ENCODE data around the gene FOSL1. TPM values are rescaled to one million over a fixed set of nuclear protein-coding genes. Genes with fewer than 3 reads are reported as not detected.

The FOSL1 gene
- total and polyA plus RNA-seq, 2 of the 13 experiments (the other 11 are each of a cell fraction or from before 2014, with no cell fraction given) = 4.0 to 4.1 TPM

DNA sequence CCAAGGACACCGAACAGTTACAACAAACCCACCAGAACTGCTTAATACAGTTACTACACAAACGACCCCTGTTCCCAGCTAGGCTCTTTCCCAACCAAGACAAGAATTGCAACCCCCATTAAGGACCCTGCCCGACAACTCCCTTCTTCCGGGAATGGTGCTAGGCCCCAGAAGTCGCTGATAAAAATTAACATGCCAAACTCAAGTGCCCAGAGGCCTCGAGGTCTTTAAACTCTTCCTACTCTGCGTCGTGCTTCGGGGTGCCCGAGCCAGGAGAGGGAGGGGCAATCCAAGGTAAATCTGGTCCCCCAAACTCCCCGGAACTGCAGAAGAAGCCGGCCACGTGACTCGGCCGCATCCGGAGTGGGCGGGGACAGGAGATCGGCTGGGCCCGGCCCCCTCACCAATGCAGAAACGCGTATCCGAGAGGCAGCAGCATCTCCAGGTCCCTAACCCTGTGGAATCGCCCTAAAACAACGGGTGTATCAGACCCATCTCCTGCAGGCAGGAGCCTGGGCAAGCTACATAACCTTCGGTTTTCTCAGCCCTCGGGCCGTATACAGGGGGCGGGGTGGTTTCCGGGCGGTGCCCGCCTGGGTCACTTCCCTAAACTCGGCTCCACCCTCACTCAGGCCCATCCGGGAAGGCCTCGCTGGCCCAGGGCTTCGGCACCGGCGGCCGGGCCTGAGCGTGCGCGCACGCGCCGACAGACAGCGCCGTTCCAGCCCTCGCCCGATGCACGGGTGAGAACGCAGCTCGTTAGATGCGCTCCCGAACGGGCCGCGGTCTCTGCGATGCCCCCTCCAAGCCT is 43.3 kb downstream of the FOSL1 start:
- CTCF ChIA-PET (ENCODE audit: low intra/inter-chr PET ratio, low total read pairs) = no interaction called here
- Histone ChIP-seq H3K9ac (ENCODE audit: insufficient read depth, low read depth, low read length) (peak overlapping the region; percentile 86), H2AFZ (ENCODE audit: low read length) (no peak overlapping the region), H3K79me2 (ENCODE audit: insufficient read depth, low read length) (peaks cover 30% of the 10 kb centered on the region), H3K4me2 (ENCODE audit: low read depth, low read length) (peak overlapping the region; percentile 79), H3K27me3 (ENCODE audit: control insufficient read depth in 1 of 2, insufficient read depth in 2 of 2, low read length in 2 of 2) (no peaks in the 10 kb centered on the region; a peak in 1 of 5 replicates), H3K36me3 (replicated peaks in 1 of 2; ENCODE audit: control insufficient read depth in 1 of 2, insufficient read depth in 2 of 2, low read length in 2 of 2) (peaks cover 14 to 30% of the 10 kb centered on the region in 2 experiments), H3K9me3 (ENCODE audit: low read length) (no peaks in the 10 kb centered on the region), H3K4me3 (replicated peaks in 1 of 3; ENCODE audit: insufficient read depth in 1 of 3, low read depth in 2 of 3, low read length in 3 of 3) (peak overlapping the region; percentile 76 to 99 (median 93)), H3K4me1 (ENCODE audit: insufficient read depth, low read length) (peaks cover 59% of the 10 kb centered on the region), H3K27ac (ENCODE audit: extremely low read length, insufficient read depth, low read length) (peak overlapping the region; percentile 83), H4K20me1 (ENCODE audit: insufficient read depth, low read length) (peaks cover 50% of the 10 kb centered on the region)
- intact Hi-C loops (cut with micrococcal nuclease; ENCODE audit: unreplicated experiment) (no loop called here), in situ Hi-C loops (cut with HindIII; ENCODE audit: extremely low pct_ligation_motif_present, low pct_unique_long_range_greater_than_20kb) (loop anchor here (10.0 kb wide), 1 partner anchor 302 kb away; the partner anchor contains the start of gene LTBP3)
- FAIRE-seq (no peak), ATAC-seq (peak; percentile 19), DNase-seq (ENCODE audit: low spot score) (peak; percentile 48)
- POLR2A ChIA-PET = interaction anchor here (0.6 to 5.4 kb wide), 7 partner anchors 8 to 240 kb away, joined by 3 to 81 read pairs (median 3); partner anchors contain the start of genes CCDC85B, EFEMP2, FIBP and FOSL1
- 7% methylated on average over 8 of the region's 57 CpGs for WGBS (ENCODE audit: low lambda C conversion rate)
- no TSS peak for BruUV-seq (replicated peaks)
- TF ChIP-seq, protein P1, sequence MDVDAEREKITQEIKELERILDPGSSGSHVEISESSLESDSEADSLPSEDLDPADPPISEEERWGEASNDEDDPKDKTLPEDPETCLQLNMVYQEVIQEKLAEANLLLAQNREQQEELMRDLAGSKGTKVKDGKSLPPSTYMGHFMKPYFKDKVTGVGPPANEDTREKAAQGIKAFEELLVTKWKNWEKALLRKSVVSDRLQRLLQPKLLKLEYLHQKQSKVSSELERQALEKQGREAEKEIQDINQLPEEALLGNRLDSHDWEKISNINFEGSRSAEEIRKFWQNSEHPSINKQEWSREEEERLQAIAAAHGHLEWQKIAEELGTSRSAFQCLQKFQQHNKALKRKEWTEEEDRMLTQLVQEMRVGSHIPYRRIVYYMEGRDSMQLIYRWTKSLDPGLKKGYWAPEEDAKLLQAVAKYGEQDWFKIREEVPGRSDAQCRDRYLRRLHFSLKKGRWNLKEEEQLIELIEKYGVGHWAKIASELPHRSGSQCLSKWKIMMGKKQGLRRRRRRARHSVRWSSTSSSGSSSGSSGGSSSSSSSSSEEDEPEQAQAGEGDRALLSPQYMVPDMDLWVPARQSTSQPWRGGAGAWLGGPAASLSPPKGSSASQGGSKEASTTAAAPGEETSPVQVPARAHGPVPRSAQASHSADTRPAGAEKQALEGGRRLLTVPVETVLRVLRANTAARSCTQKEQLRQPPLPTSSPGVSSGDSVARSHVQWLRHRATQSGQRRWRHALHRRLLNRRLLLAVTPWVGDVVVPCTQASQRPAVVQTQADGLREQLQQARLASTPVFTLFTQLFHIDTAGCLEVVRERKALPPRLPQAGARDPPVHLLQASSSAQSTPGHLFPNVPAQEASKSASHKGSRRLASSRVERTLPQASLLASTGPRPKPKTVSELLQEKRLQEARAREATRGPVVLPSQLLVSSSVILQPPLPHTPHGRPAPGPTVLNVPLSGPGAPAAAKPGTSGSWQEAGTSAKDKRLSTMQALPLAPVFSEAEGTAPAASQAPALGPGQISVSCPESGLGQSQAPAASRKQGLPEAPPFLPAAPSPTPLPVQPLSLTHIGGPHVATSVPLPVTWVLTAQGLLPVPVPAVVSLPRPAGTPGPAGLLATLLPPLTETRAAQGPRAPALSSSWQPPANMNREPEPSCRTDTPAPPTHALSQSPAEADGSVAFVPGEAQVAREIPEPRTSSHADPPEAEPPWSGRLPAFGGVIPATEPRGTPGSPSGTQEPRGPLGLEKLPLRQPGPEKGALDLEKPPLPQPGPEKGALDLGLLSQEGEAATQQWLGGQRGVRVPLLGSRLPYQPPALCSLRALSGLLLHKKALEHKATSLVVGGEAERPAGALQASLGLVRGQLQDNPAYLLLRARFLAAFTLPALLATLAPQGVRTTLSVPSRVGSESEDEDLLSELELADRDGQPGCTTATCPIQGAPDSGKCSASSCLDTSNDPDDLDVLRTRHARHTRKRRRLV (CRISPR knock-in tag; IDR thresholded peaks at IDR 0.05) = 0 out of 2 replicates have a peak, but pooled peaks have one; percentile 49
- no peak for TF ChIP-seq ZNF552 (CRISPR knock-in tag; IDR thresholded peaks at IDR 0.05; ENCODE audit: borderline replicate concordance)
- TF ChIP-seq, protein P2, sequence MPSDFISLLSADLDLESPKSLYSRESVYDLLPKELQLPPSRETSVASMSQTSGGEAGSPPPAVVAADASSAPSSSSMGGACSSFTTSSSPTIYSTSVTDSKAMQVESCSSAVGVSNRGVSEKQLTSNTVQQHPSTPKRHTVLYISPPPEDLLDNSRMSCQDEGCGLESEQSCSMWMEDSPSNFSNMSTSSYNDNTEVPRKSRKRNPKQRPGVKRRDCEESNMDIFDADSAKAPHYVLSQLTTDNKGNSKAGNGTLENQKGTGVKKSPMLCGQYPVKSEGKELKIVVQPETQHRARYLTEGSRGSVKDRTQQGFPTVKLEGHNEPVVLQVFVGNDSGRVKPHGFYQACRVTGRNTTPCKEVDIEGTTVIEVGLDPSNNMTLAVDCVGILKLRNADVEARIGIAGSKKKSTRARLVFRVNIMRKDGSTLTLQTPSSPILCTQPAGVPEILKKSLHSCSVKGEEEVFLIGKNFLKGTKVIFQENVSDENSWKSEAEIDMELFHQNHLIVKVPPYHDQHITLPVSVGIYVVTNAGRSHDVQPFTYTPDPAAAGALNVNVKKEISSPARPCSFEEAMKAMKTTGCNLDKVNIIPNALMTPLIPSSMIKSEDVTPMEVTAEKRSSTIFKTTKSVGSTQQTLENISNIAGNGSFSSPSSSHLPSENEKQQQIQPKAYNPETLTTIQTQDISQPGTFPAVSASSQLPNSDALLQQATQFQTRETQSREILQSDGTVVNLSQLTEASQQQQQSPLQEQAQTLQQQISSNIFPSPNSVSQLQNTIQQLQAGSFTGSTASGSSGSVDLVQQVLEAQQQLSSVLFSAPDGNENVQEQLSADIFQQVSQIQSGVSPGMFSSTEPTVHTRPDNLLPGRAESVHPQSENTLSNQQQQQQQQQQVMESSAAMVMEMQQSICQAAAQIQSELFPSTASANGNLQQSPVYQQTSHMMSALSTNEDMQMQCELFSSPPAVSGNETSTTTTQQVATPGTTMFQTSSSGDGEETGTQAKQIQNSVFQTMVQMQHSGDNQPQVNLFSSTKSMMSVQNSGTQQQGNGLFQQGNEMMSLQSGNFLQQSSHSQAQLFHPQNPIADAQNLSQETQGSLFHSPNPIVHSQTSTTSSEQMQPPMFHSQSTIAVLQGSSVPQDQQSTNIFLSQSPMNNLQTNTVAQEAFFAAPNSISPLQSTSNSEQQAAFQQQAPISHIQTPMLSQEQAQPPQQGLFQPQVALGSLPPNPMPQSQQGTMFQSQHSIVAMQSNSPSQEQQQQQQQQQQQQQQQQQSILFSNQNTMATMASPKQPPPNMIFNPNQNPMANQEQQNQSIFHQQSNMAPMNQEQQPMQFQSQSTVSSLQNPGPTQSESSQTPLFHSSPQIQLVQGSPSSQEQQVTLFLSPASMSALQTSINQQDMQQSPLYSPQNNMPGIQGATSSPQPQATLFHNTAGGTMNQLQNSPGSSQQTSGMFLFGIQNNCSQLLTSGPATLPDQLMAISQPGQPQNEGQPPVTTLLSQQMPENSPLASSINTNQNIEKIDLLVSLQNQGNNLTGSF (CRISPR knock-in tag; IDR thresholded peaks at IDR 0.05) = no peak
- TF ChIP-seq REL (CRISPR knock-in tag; conservative IDR thresholded peaks at IDR 0.05) = no peak
- no peak for TF ChIP-seq PAWR (CRISPR knock-in tag; IDR thresholded peaks at IDR 0.05; ENCODE audit: borderline replicate concordance)
- TF ChIP-seq STAG1 (CRISPR knock-in tag; IDR thresholded peaks at IDR 0.05) = 0 out of 2 replicates have a peak, but pooled peaks have one; percentile 1
- TF ChIP-seq, protein P3, sequence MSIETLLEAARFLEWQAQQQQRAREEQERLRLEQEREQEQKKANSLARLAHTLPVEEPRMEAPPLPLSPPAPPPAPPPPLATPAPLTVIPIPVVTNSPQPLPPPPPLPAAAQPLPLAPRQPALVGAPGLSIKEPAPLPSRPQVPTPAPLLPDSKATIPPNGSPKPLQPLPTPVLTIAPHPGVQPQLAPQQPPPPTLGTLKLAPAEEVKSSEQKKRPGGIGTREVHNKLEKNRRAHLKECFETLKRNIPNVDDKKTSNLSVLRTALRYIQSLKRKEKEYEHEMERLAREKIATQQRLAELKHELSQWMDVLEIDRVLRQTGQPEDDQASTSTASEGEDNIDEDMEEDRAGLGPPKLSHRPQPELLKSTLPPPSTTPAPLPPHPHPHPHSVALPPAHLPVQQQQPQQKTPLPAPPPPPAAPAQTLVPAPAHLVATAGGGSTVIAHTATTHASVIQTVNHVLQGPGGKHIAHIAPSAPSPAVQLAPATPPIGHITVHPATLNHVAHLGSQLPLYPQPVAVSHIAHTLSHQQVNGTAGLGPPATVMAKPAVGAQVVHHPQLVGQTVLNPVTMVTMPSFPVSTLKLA (IDR thresholded peaks at IDR 0.05) = no peak
